Sigmoid colon (tissue), 7 donors: ENCODE measurements around the gene ADGRE3. TPM values are rescaled to one million over a fixed set of nuclear protein-coding genes. Genes with fewer than 3 reads are reported as not detected.
"Not testable (repeated sequence)": the region's sequence is repeated elsewhere in the genome, so short reads cannot be mapped to it uniquely, and the experiment has no call there.

ENCODE experiments used
- DNase-seq: peaks from one replicate; pipeline ENCODE4 v3.0.0-alpha.2; 2019
- H3K27ac ChIP-seq, 4 donors: fragments of 200-600 bp; sonication (generic); one replicate each; pipeline ENCODE4 v1.5.1; 2016 to 2019; ENCODE audit warnings: mild to moderate bottlenecking in 1 of 4
- H3K27me3 ChIP-seq, 3 donors: fragments of 200-600 bp; sonication (generic); one replicate each; pipeline ENCODE4 v1.5.1; 2019; ENCODE audit warnings: mild to moderate bottlenecking in 1 of 3
- H3K36me3 ChIP-seq, 4 donors: fragments of 200-600 bp; sonication (generic); one replicate each; pipeline ENCODE4 v1.5.1; 2016 to 2019
- H3K4me1 ChIP-seq, 4 donors: fragments of 200-600 bp; sonication (generic); one replicate each; pipeline ENCODE4 v1.5.1; 2017 to 2019
- H3K4me3 ChIP-seq, 4 donors: fragments of 200-600 bp; sonication (generic); one replicate each; pipeline ENCODE4 v1.5.1; 2017 to 2019; ENCODE audit warnings: mild to moderate bottlenecking in 2 of 4, moderate library complexity in 1 of 4
- H3K9me3 ChIP-seq, 4 donors: fragments of 200-600 bp in 3 of 4; sonication (generic) in 3 of 4; one replicate each; pipeline versions ENCODE4 v1.5.1 to v1.6.1; 2013 to 2019
- CTCF ChIP-seq, 4 experiments: fragments of 450-650 bp in 3 of 4; fragments of 200-600 bp in 1 of 4; IDR thresholded peaks; one replicate each; pipeline ENCODE4 v1.5.1; 2016 to 2019; ENCODE audit warnings: antibody characterized with exemption in 4 of 4, mild to moderate bottlenecking in 3 of 4, moderate library complexity in 2 of 4
- EP300 ChIP-seq, 4 donors: sonication (generic); formaldehyde crosslinking; IDR thresholded peaks; one replicate each; pipeline ENCODE4 v1.6.1; 2017; ENCODE audit warnings: antibody characterized with exemption in 4 of 4
- POLR2A ChIP-seq, 2 donors: fragments of 450-650 bp; IDR thresholded peaks; one replicate each; pipeline ENCODE4 v1.6.1; 2016; ENCODE audit warnings: antibody characterized with exemption in 2 of 2, mild to moderate bottlenecking in 2 of 2, moderate library complexity in 2 of 2
- POLR2AphosphoS5 ChIP-seq, 4 donors: sonication (generic); formaldehyde crosslinking; IDR thresholded peaks; one replicate each; pipeline ENCODE4 v1.6.1; 2017; ENCODE audit warnings: antibody characterized with exemption in 4 of 4
- WGBS, 2 donors: extraction: QIAGEN DNeasy Blood & Tissue Kit; methylation state at CpG; one replicate each; pipeline ENCODE4 v1.1.7; 2013; 5-methylcytosine and 5-hydroxymethylcytosine counted together
- intact Hi-C: fragments of 100-400 bp; cut with DNase I; formaldehyde crosslinking; loops from one replicate; pipeline ENCODE4 v1.15.1; 2023
- polyA plus RNA-seq, 3 donors: library from polyadenylated mRNA; stranded (reverse); fragments of 200-250 nt; gene quantifications; one replicate each; pipeline ENCODE4 v1.2.3, GENCODE V29; 2013
- total RNA-seq, 4 donors: library from RNA; depleted of rRNA; stranded (reverse); fragments of >200 nt; gene quantifications; one replicate each; pipeline ENCODE4 v1.1.0, GENCODE V29; 2016
- donor health status: healthy with polysubstance abuse.
- donor health status: Bipolar disorder and iron deficiency.
- donor health status: healthy.

The ADGRE3 gene
- total and polyA plus RNA-seq, 7 donors = 0.04 TPM; not detected in 6

GRCh38 chr19:14616407-14616806 is 58.2 kb downstream of the ADGRE3 start:
- intact Hi-C loops = no loop called here
- TF ChIP-seq EP300 (IDR thresholded peaks at IDR 0.05) (no peak), CTCF (IDR thresholded peaks at IDR 0.05) (no peak), POLR2AphosphoS5 (IDR thresholded peaks at IDR 0.05) (no peak), POLR2A (IDR thresholded peaks at IDR 0.05) (no peak)
- Histone ChIP-seq H3K4me1 (no peaks in the 10 kb centered on the region), H3K27me3 (no peaks in the 10 kb centered on the region), H3K4me3 (no peak overlapping the region), H3K36me3 (no peaks in the 10 kb centered on the region), H3K9me3 (peaks cover 0 to 12% (median 5%) of the 10 kb centered on the region in 4 donors), H3K27ac (no peak overlapping the region)
- WGBS, 2 donors = 88 to 89% methylated on average over 3 of the region's 3 CpGs
- no peak for DNase-seq

- intact Hi-C loops = no loop called here
- no peak for DNase-seq
- H3K9me3 ChIP-seq = peaks cover 0 to 12% (median 5%) of the 10 kb centered on the region in 4 donors
- H3K27ac ChIP-seq = no peak overlapping the region
- H3K4me1 ChIP-seq = no peaks in the 10 kb centered on the region
- no peaks in the 10 kb centered on the region for H3K36me3 ChIP-seq
- H3K4me3 ChIP-seq = no peak overlapping the region
- TF ChIP-seq POLR2AphosphoS5 (IDR thresholded peaks at IDR 0.05) (no peak), EP300 (IDR thresholded peaks at IDR 0.05) (no peak), CTCF (IDR thresholded peaks at IDR 0.05) (no peak), POLR2A (IDR thresholded peaks at IDR 0.05) (no peak)
- H3K27me3 ChIP-seq = no peaks in the 10 kb centered on the region
- WGBS, 2 donors = 93 to 94% methylated on average over 8 of the region's 8 CpGs
Observed at GRCh38 chr19:14615623-14616022, 59.0 kb downstream of the ADGRE3 start.

GRCh38 chr19:14614099-14614412 is 60.6 kb downstream of the ADGRE3 start:
- DNase-seq = no peak
- H3K4me3 ChIP-seq = no peak overlapping the region
- 45 to 63% methylated on average over 4 of the region's 4 CpGs for WGBS, 2 donors
- TF ChIP-seq CTCF (IDR thresholded peaks at IDR 0.05) (no peak), POLR2AphosphoS5 (IDR thresholded peaks at IDR 0.05) (no peak), EP300 (IDR thresholded peaks at IDR 0.05) (no peak), POLR2A (IDR thresholded peaks at IDR 0.05) (no peak)
- H3K27ac ChIP-seq = no peak overlapping the region
- intact Hi-C loops = no loop called here
- no peaks in the 10 kb centered on the region for H3K36me3 ChIP-seq
- peaks cover 0 to 3% (median 1%) of the 10 kb centered on the region in 4 donors for H3K9me3 ChIP-seq
- no peaks in the 10 kb centered on the region for H3K27me3 ChIP-seq
- H3K4me1 ChIP-seq = no peaks in the 10 kb centered on the region

- H3K27me3 ChIP-seq, H3K4me1 ChIP-seq, intact Hi-C loops, DNase-seq, H3K36me3 ChIP-seq, H3K9me3 ChIP-seq, H3K27ac ChIP-seq, H3K4me3 ChIP-seq: not testable (repeated sequence)
- WGBS, 2 donors = 55 to 71% methylated on average over 14 of the region's 14 CpGs
Observed at GRCh38 chr19:14613399-14614098, 61.1 kb downstream of the ADGRE3 start.

GRCh38 chr19:14612657-14613056 is 62.0 kb downstream of the ADGRE3 start:
- DNase-seq = no peak
- H3K27me3 ChIP-seq = no peaks in the 10 kb centered on the region
- no peak overlapping the region for H3K27ac ChIP-seq
- WGBS, 2 donors = 91 to 93% methylated on average over 4 of the region's 4 CpGs
- no peak for TF ChIP-seq CTCF (IDR thresholded peaks at IDR 0.05)
- H3K9me3 ChIP-seq = no peaks in the 10 kb centered on the region
- intact Hi-C loops = no loop called here
- no peak overlapping the region for H3K4me3 ChIP-seq
- no peaks in the 10 kb centered on the region for H3K36me3 ChIP-seq
- H3K4me1 ChIP-seq = no peaks in the 10 kb centered on the region

GRCh38 chr19:14612242-14612641 is 62.4 kb downstream of the ADGRE3 start:
- H3K9me3 ChIP-seq, intact Hi-C loops, H3K27ac ChIP-seq, H3K36me3 ChIP-seq, H3K27me3 ChIP-seq, DNase-seq, H3K4me3 ChIP-seq, H3K4me1 ChIP-seq: not testable (repeated sequence)
- WGBS, 2 donors = 81 to 88% methylated on average over 5 of the region's 5 CpGs
